ENCODE measurements around the gene AUTS2.

The AUTS2 gene

GRCh38 chr7:69585169-69585568, 13.1 kb upstream of the AUTS2 start:
- no peaks in the 10 kb centered on the region for H3K79me2 ChIP-seq (ENCODE audit: insufficient read depth, low read length)
- H3K27me3 ChIP-seq (ENCODE audit: low read length) = no peaks in the 10 kb centered on the region
- no peak overlapping the region for H3K9ac ChIP-seq (ENCODE audit: low read length)
- H3K9me2 ChIP-seq (replicated peaks; ENCODE audit: insufficient read depth, low read length) = no peaks in the 10 kb centered on the region
- H3K4me3 ChIP-seq (ENCODE audit: insufficient read depth, low read length, poor library complexity, severe bottlenecking) = no peak overlapping the region
- no peak overlapping the region for H2AFZ ChIP-seq (ENCODE audit: low read depth, low read length, severe bottlenecking)
- no peak overlapping the region for H3K4me2 ChIP-seq (ENCODE audit: low read depth, low read length, poor library complexity, severe bottlenecking)
- H3K9me3 ChIP-seq (ENCODE audit: insufficient read depth, low read length) = no peaks in the 10 kb centered on the region
- H4K20me1 ChIP-seq (ENCODE audit: low read depth, low read length) = no peaks in the 10 kb centered on the region
- no peaks in the 10 kb centered on the region for H3K36me3 ChIP-seq (ENCODE audit: low read length)
- TF ChIP-seq EZH2phosphoT487 (conservative IDR thresholded peaks at IDR 0.05; ENCODE audit: low read length) (no peak), CTCF (IDR thresholded peaks at IDR 0.05; ENCODE audit: insufficient read depth, low read length, poor library complexity, severe bottlenecking) (no peak)
- no peaks in the 10 kb centered on the region for H3F3A ChIP-seq (ENCODE audit: insufficient read depth)
- H3K27ac ChIP-seq (ENCODE audit: low read depth, low read length) = no peak overlapping the region

- no peak overlapping the region for H3K4me2 ChIP-seq (ENCODE audit: low read depth, low read length, poor library complexity, severe bottlenecking)
- H3K36me3 ChIP-seq (ENCODE audit: low read length) = no peaks in the 10 kb centered on the region
- H3K27ac ChIP-seq (ENCODE audit: low read depth, low read length) = no peak overlapping the region
- no peaks in the 10 kb centered on the region for H3K79me2 ChIP-seq (ENCODE audit: insufficient read depth, low read length)
- no peak overlapping the region for H2AFZ ChIP-seq (ENCODE audit: low read depth, low read length, severe bottlenecking)
- H3F3A ChIP-seq (ENCODE audit: insufficient read depth) = no peaks in the 10 kb centered on the region
- H3K9ac ChIP-seq (ENCODE audit: low read length) = no peak overlapping the region
- H3K9me2 ChIP-seq (replicated peaks; ENCODE audit: insufficient read depth, low read length) = no peaks in the 10 kb centered on the region
- H3K9me3 ChIP-seq (ENCODE audit: insufficient read depth, low read length) = peaks cover 9% of the 10 kb centered on the region; the same call in 1 of the 2 replicates
- H4K20me1 ChIP-seq (ENCODE audit: low read depth, low read length) = no peaks in the 10 kb centered on the region
- H3K27me3 ChIP-seq (ENCODE audit: low read length) = no peaks in the 10 kb centered on the region
- TF ChIP-seq CTCF (IDR thresholded peaks at IDR 0.05; ENCODE audit: insufficient read depth, low read length, poor library complexity, severe bottlenecking) (no peak), EZH2phosphoT487 (conservative IDR thresholded peaks at IDR 0.05; ENCODE audit: low read length) (no peak)
- no peak overlapping the region for H3K4me3 ChIP-seq (ENCODE audit: insufficient read depth, low read length, poor library complexity, severe bottlenecking)
These were observed 12.0 kb upstream of the AUTS2 start for GRCh38 chr7:69586321-69586720.

- TF ChIP-seq EZH2phosphoT487 (conservative IDR thresholded peaks at IDR 0.05; ENCODE audit: low read length) = no peak
- no peak for TF ChIP-seq CTCF (IDR thresholded peaks at IDR 0.05; ENCODE audit: insufficient read depth, low read length, poor library complexity, severe bottlenecking)
- Histone ChIP-seq H3K9me2 (replicated peaks; ENCODE audit: insufficient read depth, low read length) (no peaks in the 10 kb centered on the region), H2AFZ (ENCODE audit: low read depth, low read length, severe bottlenecking) (no peak overlapping the region)
These were observed 9.5 kb upstream of the AUTS2 start for GRCh38 chr7:69588773-69589172.

More at GRCh38 chr7:69588773-69589172, 9.5 kb upstream of the AUTS2 start:
- Histone ChIP-seq H3K9me3 (ENCODE audit: insufficient read depth, low read length) (peaks cover 10% of the 10 kb centered on the region; the same call in 1 of the 2 replicates), H3K4me3 (ENCODE audit: insufficient read depth, low read length, poor library complexity, severe bottlenecking) (no peak overlapping the region), H4K20me1 (ENCODE audit: low read depth, low read length) (no peaks in the 10 kb centered on the region), H3K9ac (ENCODE audit: low read length) (no peak overlapping the region), H3K27ac (ENCODE audit: low read depth, low read length) (no peak overlapping the region), H3K27me3 (ENCODE audit: low read length) (no peaks in the 10 kb centered on the region), H3K4me2 (ENCODE audit: low read depth, low read length, poor library complexity, severe bottlenecking) (no peak overlapping the region), H3K79me2 (ENCODE audit: insufficient read depth, low read length) (no peaks in the 10 kb centered on the region), H3F3A (ENCODE audit: insufficient read depth) (no peaks in the 10 kb centered on the region), H3K36me3 (ENCODE audit: low read length) (no peaks in the 10 kb centered on the region)

Data from SU-DHL-6 (cell line).